HG03571 (cell line): ENCODE data around the gene XYLT1.
"Not testable (repeated sequence)": the region's sequence is repeated elsewhere in the genome, so short reads cannot be mapped to it uniquely, and the experiment has no call there.

Source experiments
- ATAC-seq: cut with Tn5 transposase; IDR thresholded peaks from one replicate; pipeline ENCODE4 v1.9.1; 2021; ENCODE audit not compliant: unreplicated experiment

Gene XYLT1, protein sequence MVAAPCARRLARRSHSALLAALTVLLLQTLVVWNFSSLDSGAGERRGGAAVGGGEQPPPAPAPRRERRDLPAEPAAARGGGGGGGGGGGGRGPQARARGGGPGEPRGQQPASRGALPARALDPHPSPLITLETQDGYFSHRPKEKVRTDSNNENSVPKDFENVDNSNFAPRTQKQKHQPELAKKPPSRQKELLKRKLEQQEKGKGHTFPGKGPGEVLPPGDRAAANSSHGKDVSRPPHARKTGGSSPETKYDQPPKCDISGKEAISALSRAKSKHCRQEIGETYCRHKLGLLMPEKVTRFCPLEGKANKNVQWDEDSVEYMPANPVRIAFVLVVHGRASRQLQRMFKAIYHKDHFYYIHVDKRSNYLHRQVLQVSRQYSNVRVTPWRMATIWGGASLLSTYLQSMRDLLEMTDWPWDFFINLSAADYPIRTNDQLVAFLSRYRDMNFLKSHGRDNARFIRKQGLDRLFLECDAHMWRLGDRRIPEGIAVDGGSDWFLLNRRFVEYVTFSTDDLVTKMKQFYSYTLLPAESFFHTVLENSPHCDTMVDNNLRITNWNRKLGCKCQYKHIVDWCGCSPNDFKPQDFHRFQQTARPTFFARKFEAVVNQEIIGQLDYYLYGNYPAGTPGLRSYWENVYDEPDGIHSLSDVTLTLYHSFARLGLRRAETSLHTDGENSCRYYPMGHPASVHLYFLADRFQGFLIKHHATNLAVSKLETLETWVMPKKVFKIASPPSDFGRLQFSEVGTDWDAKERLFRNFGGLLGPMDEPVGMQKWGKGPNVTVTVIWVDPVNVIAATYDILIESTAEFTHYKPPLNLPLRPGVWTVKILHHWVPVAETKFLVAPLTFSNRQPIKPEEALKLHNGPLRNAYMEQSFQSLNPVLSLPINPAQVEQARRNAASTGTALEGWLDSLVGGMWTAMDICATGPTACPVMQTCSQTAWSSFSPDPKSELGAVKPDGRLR

DNA sequence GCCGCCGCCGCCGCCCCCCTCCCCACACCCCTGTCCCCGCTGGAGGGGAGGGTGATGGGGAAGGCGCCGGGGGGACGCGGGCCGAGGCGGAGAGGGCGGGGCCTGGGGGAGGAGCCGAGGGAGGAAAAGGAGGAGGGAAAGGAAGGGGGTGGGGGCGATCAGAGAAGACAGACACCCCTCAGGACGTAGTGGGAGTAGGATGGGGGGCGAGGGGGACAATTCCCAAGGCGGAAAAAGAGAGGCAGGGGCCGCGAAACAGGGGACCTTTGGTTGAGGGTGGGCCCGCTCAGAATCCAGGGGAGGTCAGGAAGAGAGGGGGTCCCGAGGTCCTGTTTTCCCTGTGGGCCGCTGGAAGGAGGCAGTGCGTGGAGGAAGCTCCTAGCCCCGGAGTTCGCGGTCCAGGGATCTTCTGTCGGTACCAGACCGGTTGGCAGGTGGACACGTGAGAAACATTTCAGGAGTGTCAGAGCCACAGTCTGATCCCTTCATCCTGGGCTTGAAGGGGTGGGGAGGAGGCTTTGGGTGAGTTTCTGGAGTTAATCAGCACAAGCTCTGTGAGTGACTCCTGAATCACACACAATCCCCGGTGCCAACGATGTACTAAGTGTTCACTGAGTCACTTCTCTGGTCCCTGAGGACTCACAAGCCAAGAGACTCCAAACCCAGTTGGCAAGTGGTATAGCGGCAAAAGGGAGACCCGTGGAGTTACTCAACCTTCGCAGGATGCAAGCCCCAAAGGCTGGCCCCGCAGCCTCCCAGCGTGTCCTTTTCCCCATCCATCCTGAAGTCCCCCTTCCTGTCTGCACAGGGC is at the start of gene XYLT1:
TSS of gene XYLT1 (minus strand) at position 53 of the 811 bp plus-strand sequence. CDS start 164 bp downstream, outside the sequence.
- no peak for ATAC-seq

DNA sequence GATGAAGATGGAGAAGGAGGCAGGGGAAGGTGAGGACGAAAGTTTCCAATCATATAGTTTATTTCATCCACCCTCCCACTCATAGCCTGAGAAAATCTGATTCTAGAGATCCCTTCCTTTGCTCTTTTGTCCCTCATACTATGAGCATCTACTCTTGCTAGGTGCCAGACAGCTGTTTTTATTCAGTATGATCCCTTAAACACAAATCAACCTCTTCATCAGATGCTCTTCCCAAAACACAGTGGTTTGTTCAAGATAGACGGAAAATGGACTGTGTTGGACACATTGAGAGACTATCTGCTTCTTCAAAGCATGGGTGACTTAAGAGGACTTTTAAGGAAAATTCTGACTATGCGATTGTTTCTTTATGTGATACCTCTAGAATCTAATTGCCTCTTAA is 49.4 kb upstream of the XYLT1 start:
- ATAC-seq: no peak

DNA sequence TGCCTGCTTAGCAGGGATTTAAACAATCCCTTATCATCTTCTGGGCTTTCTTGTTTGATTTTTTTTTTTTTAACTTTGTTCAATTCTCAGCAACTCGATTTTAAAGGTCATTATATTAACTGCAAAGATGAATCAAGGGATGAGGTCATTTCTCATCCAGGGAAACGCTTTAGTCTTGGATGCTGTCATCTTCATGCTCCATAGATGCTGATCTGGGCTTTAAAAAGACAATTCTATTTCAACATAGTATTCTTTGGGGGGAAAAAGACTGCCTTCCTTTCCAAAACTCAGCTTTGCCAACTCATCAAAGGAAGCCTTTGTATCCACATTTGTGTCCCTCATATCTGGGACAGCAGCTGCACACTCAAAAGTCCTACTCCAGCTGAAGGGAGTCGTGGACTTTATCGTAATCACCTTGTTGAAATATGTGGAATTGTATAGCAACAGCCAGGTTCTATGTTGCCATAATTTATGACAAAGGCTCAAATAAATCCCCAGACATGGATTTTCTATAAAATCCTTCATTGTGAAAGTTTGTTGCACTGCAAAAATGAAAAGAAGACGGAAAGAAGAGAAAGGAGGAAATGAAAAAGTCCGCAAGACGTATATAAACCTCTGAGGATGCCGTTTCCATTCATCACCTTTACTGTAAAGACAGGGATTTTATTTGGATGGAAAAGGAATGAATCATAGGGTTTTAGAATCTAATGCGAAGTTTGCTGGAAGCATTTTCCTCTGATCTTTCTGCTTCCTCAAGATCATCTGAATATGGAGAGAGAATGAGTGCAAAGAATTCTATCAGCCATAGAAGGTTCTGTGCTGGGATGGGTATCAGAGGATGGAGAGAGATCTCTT is 48.6 kb upstream of the XYLT1 start:
- ATAC-seq: no peak

DNA sequence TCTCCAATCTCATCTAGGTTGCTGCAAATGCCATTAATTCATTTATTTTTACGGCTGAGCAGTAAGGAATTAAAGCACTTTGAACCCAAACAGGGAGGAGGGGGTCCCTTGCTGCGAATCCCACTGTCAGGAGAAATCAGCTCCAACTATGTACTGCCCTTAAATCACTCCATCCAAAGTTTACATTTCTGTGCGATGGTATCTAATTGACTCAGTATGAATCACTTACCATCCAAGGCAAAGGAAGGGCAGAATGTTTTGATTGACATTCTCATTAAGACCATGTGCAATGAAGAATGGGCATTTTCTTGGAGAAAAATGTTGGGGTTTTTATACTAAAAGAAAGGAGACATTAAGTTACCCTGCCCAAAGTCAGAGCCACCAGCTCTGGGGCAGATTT is 47.7 kb upstream of the XYLT1 start:
- ATAC-seq: no peak

DNA sequence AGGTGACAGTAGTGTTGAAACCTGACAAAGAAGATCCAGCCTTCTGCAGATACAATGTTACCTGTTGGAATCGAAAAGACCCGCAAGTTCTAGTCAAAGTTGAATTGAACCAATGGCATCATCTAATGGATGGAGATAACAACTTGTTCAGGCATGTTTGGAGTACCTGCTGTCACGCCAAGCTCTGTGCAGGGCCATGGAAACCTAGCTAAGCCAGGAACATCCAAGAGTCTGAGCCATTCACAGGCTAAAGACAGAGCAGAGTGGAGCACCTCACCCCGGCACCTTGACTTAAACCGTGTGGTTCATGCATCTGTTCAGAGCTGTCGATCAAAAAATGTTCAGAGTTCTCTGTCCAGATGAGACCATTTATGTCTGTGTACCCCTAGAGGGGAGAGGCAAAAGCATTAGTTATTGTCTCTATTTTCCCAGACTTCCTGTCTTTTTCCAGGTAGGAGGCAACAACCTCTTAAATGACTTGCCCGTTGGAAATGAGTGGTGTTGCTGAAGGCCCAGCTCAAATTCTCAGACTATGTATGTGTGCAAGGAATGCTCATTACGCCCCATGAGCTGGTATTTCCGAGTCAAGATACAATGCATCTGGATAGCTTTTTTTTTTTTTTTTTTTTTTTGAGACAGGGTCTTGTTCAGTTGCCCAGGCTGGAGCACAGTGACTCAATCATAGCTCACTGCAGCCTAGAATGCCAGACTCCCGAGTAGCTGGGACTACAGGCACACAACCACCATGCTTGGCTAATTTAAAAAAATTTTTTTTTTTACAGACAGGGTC is 44.9 kb upstream of the XYLT1 start:
- ATAC-seq: no peak

DNA sequence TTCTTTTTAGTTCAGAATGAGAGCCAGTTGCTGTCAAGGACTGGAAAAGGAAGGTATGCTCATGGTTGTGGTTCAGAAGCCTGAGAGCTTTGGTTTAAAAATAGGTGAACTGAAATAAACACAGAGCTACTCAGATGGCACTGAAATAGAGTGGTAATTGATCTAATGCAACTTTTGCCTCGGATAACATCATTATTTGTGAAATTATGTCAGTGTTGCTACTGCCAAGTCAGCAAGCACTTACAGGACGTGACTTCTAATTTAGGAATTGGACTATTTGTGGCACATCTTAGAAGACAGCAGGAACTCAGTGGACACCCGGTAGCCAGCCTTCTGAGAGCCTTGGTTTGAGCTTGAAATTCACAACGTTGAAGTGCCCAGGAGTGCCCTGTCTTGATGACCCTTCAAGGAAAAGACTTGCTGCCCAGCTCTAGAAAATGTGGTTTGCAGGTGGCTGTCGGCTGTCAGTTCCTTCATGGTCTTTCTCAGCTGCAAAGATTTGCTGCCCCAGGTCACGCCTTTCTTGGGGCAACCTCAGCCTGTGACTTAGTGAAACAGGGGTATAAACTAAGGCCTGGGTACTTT is 42.0 kb upstream of the XYLT1 start:
- ATAC-seq: no peak

DNA sequence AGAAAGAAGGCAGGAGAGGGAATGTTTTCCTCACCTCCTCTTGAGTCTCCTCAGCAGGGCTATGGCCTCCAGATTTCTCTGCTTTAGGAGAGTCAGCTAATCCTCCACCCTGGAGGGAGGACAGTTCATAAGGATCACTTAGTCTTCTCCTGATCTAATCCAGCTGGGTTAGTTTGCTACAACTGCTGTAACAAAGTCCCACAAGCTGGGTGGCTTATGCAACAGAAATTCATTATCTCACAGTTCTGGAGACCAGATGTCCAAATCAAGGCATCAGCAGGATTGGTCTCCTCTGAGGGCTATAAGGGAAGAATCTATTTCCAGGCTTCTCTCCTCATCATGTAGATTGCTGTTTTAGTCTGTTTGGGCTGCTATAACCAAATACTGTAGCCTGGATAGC is 40.6 kb upstream of the XYLT1 start:
- ATAC-seq: no peak

DNA sequence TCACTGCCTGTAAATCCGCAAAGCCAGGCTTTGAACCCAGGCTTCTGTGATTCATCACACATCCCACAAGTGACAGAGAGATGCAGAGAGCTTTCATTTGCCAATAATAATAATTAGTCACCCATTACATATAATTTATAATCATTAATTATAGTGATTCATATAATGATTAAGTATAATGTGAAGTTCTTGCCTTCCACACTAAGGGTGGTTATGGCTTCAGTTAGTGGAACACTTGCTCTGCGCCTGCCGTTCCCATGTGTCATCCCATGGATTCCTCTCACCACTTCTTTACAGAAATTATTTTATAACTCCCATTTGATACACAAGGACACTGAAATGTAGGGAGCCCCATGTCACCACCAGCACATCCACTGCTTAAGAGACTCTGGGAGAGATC is 39.8 kb upstream of the XYLT1 start:
- ATAC-seq: no peak

DNA sequence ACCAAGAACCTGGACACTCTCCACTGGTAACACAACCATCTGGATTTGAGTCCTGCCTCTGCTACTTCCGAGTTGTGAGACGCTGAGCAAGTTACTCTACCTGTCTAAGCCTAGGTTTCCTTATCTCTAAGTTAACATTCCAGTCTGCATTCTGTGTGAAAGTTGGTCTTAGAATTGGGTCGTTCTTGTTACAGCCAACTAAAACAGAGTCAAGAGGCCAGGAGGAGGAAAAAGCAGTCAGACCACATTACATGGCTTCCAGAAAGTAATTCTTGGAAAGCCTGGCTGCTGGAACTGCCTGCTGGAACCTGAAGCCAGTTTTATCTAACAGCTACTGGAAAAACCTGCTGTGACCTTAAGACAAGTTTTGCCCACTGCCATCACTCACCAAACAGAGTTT is 38.4 kb upstream of the XYLT1 start:
- ATAC-seq: no peak

DNA sequence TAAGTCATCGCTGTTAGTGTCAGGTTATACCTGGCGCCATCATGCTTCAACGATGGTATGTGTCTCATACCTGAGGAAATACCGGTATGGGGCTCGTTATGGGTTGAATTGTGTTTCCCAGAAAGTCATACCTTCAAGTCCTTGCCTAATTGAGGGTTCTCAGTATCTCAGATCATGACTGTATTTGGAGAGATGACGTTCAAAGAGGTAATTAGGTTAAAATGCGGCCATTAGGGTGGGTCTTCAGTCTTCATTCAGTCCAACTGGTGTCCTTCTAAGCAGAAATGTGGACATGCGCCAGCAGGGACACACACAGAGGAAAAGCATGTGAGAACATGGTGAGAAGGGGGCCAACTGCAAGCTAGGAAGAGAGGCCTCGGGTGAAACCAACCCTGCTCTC is 37.5 kb upstream of the XYLT1 start:
- ATAC-seq: no peak

DNA sequence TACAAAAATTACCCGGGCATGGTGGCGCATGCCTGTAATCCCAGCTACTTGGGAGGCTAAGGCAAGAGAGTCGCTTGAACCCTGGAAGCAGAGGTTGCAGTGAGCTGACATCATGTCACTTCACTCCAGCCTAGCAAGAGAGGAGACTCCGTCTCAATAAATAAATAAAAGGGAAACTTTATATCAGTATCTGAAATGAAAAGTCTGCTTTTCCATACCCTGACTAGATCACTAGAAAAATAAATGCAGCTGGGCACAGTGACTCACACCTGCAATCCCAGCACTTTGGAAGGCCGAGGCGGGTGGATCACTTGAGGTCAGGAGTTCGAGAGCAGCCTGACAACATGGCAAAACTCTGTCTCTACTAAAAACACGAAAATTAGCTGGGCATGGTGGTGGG is 36.8 kb upstream of the XYLT1 start:
- ATAC-seq: not testable (repeated sequence)

DNA sequence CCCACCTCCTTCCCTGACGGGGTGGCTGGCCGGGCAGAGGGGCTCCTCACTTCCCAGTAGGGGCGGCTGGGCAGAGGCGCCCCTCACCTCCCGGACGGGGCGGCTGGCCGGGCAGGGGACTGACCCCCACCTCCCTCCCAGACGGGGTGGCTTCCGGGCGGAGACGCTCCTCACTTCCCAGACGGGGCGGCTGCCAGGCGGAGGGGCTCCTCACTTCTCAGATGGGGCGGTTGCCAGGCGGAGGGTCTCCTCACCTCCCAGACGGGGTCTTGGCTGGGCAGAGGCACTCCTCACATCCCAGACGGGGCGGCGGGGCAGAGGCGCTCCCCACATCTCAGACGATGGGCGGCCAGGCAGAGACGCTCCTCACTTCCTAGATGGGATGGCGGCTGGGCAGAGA is 35.1 kb upstream of the XYLT1 start:
- ATAC-seq: not testable (repeated sequence)

DNA sequence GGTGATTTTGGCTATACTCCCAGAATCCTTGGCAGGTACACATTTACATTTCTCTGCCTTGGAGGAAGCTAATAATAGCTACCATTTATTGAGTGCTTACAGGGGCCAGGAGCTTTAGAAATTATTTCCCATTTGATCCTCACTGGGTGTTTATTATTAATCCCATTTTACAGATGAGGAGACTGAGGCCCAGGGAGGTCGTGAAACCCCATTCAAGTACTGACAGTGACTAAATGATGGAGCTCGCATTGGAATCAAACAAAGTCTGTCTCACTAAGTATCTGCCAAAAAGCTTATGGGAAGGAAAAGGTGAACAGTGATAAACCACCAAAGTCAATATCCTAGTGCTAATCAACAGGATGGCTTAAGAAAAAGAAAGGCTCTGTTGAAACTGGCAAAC is 33.3 kb upstream of the XYLT1 start:
- no peak for ATAC-seq

DNA sequence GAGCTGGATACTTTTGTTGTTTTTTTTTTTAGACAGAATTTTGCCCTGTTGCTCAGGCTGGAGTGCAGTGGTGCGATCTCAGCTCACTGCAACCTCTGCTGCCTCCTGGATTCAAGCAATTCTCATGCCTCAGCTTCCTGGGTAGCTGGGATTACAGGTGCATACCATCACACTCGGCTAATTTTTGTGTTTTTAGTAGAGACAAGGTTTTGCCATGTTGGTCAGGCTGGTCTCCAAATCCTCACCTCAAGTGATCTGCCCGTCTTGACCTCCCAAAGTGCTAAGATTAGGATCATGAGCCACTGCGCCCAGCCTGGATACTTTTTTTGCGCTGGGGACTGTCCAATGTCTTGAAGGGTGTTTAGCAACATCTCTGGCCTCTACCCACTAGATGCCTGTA is 32.6 kb upstream of the XYLT1 start:
- ATAC-seq: no peak

DNA sequence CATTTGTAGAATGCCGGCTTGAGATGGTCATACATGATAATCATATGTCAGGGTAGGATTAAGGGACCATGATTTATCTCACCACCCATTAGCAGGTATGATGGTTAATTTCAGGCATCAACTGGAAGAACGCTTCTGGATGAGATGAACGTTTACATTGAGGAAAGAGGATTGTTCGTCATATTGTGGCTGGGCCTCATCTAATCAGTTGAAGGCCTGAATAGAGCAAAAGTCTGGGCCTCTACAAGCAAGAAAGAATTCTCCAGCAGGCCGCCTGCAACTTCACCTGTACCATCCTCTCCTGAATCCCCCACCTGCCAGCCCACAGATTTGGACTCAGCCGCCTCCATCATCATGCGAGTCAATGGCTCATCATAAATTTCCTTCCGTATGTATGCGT is 30.6 kb upstream of the XYLT1 start:
- ATAC-seq: no peak

DNA sequence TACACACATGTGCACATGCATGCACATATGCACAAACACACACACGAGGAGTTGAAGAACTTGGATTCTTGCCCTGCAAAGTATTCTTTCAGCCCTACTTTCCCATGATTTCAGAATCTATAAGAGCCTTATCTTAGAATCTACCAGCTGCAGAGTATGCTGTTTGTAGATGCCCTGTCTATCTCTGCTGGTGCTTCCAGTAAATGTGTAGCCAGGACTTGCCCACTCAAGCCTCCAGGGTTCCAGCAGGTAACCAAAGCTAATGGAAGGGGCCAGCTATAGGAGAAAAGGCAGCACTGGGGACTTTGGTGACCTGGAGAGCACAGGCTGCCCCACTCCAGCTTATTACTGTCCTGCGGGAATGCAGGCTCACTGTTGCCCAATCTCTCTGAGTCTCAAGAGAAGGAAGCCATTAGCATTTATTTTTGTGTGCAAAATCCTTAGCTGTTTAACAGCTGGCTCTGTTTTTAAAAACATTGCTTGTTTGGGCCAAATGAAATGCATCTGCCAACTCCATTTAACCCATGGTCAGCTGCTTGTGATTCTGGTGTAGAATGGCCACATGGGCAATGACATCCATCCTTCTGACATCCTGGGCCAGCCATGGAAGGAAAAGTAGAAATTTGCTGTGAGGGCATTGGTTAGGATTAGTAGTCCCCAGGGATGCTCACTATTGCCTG is 28.6 kb upstream of the XYLT1 start:
- ATAC-seq: no peak

DNA sequence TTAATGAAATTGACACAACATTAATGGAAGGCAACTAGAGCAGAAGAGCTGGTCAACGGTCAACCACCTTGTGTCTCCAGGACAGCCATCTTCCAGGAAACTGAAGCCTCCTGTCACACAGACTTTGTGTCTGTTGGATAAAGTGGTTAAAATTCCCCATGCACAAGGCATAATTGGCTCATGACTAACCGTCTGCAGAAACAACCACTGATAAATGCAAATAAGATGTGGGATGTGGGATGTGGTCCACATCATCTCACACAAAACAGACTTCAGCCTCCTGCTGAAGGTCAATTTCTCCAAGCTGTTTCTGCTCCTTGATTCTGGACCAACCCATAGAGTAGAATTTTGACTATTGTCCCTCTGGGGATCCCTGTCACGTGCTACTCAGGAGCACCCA is 26.9 kb upstream of the XYLT1 start:
- ATAC-seq: no peak

DNA sequence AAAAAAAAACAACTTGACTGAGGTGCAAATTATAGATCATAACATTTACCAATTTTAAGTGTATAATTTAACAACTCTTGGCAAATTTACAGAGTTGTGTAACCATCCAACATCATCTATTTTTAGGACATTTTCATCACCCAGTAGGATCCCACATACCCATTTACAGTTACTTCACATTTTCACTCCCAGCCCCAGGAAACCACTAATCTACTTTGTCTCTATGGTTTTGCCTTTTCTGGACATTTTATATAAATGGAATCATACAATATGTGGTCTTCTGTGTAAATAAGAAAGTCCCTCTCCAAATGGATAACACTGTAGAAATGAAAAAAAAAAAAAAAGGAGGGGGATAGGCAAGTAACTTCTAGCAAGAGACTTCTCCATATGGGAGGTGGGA is 26.1 kb upstream of the XYLT1 start:
- no peak for ATAC-seq

DNA sequence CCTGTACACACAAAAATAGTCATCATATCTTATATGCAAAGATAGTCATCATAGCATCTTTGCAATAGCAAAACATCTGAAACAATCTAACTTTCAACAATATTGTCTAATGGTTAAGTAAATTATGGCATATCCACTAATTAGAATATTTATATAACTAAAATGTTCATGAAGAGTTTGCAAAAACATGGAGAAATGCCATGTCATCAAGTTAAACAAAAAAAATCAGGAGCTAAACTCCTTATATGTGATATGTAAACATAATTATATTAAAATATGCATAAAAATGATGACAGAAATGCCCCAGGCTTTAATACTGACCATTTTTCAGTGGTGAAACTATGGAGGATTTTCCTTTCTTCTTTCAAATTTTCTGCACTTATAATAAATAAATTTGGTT is 22.3 kb upstream of the XYLT1 start:
- no peak for ATAC-seq
